ENCODE measurements around the gene ZNRF3.

ZNRF3 gene

DNA sequence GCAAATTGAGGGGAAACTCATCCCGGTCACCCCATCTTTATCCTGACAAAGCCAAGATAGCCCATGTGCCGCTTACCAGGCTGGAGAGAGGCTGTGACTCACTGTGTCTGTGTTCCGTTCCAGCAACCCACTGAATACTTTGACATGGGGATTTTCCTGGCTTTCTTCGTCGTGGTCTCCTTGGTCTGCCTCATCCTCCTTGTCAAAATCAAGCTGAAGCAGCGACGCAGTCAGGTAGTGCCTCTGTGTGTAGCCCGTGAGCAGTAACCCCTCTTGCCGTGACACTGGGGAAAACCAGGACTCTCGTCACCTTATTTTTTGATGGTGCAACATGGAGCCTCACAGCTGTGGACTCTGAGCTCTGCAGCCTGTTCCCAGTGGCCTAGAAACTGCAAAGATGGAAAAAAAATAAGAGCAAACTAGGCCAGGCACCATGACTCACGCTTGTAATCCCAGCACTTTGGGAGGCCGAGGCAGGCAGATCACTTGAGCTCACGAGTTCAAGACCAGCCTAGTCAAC is 161.3 kb downstream of the ZNRF3 start:
- peak; percentile 84 for DNase-seq

- no peak for DNase-seq
Observed at GRCh38 chr22:29048822-29049654, 165.7 kb downstream of the ZNRF3 start.

DNA sequence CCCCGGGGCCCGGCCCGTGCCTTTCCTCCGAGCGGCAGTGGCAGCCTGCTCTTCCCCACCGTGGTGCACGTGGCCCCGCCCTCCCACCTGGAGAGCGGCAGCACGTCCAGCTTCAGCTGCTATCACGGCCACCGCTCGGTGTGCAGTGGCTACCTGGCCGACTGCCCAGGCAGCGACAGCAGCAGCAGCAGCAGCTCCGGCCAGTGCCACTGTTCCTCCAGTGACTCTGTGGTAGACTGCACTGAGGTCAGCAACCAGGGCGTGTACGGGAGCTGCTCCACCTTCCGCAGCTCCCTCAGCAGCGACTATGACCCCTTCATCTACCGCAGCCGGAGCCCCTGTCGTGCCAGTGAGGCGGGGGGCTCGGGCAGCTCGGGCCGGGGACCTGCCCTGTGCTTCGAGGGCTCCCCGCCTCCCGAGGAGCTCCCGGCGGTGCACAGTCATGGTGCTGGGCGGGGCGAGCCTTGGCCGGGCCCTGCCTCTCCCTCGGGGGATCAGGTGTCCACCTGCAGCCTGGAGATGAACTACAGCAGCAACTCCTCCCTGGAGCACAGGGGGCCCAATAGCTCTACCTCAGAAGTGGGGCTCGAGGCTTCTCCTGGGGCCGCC is 166.4 kb downstream of the ZNRF3 start:
- DNase-seq, result no peak

- no peak for DNase-seq
Observed at GRCh38 chr22:29050457-29050856, 167.1 kb downstream of the ZNRF3 start.

DNA sequence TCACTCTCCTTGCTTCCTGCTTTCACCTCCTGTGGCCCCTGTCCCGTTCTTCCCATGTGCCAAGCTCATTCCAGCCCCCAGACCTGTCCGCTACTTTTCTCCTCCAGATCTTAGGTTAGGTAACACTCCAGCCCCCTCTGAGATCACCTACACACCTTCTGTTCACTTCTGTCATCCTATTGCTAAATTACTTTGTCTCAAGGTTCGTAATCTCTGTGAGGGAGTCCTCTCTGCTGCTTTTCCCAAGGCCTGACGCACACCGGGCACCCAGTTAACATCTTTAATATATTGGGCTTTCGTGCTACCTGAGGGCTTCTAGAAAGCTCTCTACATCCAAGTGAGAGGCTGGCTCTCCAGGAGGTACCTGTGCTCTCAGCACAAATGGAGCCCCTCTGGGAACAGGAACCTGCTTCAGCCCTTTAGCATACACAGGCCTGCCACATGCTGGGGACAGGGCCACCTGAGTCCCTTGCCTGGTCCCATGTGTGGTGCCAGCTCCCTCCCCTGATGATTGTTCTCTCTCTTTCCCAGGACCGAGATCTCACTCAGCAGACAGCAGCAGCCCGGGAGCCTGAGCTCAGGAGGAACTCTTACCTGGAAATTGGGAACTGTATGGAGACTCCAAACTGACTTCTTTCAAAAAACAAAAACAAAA is 169.8 kb downstream of the ZNRF3 start:
- no peak for DNase-seq

DNA sequence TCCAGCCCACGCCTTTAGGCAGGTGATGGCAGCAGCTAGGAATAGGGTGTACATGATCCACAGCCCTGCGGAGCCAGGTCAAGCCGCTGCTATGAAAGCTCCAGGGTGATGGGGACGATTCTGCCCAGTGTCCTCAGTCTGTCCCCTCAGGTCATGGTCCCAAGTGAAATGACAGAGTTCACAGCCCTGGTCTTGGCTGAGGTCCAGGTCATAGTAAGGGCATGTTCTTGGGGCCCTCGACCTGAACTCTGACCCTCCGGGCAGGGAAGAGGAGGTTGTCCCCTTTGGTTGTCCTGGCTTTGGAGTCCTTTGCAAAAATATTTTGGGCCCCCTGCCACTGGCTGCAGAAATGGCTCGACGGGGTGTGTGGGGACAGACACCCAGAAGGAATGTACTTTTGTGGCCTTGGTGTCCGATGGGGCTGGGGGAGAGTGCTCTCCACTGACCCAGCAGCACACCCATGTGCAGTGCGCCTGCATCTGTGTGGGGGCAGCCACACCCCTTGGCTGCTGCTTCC is 170.9 kb downstream of the ZNRF3 start:
- DNase-seq, result no peak

DNA sequence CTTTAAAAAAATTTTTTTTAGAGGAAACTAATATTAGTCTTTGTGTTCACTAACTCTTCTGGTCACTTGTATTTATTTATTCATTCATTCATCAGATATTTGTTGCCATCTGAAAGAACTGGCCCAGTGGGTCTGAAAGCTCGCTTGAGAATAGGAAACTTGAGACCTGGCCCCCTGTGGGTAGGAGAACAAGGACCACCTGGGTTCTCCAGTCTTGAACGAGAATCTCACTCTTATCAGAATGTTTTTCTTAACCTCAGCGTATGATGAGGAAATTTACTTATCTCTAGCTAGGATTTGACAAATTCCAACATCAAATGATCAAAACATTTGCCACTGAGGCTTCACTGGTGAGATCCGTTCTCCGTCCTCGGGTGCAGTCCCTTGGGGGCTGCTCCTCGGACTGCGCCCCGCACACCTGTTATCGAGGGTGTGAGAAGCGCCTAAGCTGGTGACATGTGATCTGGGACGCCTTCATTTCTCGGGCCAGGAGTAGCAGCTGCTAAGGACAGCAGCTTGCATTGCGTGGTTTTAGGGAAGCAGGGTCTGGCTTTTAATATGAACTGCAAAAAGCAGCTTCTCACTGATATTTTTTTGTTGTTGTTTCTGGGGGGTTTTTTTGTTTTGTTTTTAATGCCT is 171.9 kb downstream of the ZNRF3 start:
- DNase-seq, result no peak

DNA sequence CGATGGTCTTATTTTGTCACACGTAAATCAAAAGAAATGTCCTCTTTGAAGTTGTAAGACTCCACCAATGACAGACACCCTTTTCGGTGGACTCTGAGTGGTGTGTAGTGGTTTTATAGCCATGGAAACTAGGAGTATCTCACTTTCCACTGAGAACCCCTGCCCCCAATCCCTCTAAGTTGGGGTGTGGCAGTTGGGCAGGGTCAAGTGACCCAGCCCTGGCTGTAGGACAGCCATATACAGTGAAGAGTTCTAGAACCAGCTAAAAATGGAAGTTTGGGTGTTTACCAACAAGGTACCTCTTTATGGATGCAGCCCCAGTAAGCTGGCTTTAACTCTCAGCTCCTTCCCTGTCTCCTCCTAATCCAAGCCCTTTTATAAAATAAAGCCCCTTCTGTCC is 173.1 kb downstream of the ZNRF3 start:
- DNase-seq, result no peak

- DNase-seq, result no peak
Observed at GRCh38 chr22:29060251-29060869, 177.0 kb downstream of the ZNRF3 start.

DNA sequence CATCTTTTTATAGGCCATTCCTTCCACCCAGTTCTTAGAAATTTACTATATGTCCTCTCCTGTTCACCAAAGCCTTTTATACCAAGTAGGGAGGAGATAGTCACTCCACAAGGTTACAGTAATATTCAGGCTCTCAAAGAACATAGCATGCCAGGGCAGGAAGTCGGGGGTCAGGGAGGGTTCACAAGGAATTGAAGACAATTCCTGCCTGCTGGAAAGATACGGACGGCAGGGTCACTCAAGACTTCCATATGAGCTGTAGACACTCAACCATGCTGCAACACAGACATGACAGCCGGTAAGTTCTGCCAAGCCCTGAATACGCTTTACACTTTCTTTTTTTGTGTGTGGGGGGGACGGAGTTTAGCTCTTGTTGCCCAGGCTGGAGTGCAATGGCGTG is 177.6 kb downstream of the ZNRF3 start:
- DNase-seq, result no peak

- no peak for DNase-seq
Observed at GRCh38 chr22:29061773-29062172, 178.4 kb downstream of the ZNRF3 start, which contains the start of gene C22orf31. C22orf31 (minus strand) TSS chr22:29061831; CDS start chr22:29061792, 39 bp downstream.

GRCh38 chr22:29062286-29062821 is 179.0 kb downstream of the ZNRF3 start:
- DNase-seq, result no peak

GRCh38 chr22:29065468-29066190 is 182.3 kb downstream of the ZNRF3 start:
- DNase-seq, result no peak

DNA sequence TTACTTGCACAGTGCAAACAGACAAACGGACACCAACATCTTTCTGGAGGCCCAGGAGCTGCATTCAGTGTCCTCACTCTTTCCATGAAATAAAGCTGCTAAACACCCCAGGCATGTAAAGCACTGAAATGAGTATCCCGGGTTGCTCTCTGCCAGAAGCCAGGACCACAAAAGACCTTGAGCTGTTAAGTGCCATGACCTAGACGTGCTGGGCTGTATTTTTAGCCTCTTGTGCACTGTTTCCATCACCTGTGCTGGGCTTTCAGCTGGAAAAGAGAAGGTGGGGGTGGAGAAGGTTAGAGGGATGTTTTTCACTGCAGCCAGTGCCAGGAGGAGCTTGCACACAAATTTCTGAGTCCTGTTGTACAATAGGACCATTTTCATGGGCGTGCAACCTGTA is 186.1 kb downstream of the ZNRF3 start:
- DNase-seq, result no peak

DNA sequence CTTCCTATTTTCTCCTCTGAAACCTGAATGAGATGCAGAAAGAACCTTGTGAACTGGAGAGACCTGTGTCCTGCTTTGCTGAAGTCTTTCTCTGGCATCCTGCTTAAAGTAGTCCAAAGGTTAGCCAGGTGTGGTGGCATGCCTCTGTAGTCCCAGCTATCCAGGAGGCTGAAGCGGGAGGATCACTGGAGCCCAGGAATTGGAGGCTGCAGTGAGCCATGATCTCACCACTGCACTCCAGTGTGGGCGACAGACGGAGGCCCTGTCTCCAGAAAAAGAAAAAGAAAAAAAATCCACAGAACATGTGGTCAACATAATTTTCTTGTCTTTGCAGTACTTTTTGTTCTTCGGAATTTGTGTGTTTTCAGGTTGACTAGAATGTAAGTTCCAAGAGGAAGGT is 187.1 kb downstream of the ZNRF3 start:
- DNase-seq, result no peak

DNA sequence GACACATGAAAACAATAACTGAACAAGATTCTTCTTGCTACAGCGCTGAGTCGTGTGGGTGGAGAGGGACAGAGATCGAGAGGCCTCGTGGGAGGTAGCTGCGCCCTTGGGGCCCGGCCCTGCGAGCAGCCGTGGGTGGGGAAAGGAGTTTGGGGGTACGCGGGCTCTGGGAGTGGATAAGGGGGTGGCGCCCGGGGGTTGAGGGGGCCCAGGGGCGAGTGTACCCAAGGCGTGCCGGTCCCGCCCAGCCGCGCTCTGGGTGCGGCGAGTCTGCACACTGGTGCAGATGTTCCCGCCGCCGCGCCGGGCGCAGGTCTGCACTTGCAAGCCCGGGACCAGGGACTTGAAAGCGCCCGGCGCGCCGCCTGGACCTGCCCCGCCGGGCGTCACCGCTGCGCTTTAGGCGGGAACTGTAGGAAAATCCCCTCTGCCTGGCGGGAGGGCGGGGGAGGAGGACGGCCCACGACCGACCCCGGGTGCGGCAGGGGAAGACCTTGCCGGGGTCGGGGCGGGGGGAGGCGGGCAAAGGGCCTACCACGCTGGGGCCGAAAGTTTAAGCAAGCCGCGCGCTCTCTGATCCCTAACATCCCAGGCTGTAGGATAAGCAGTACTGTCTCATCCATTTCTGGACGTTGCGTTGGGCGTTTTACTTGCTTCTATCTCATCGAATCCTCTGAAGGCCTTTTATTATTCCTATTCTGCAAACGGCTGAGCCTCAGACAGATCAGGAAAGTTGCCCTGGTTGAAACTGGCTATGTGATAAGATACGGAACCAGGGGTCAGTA is 188.1 kb downstream of the ZNRF3 start:
- DNase-seq, result peak; percentile 52

DNA sequence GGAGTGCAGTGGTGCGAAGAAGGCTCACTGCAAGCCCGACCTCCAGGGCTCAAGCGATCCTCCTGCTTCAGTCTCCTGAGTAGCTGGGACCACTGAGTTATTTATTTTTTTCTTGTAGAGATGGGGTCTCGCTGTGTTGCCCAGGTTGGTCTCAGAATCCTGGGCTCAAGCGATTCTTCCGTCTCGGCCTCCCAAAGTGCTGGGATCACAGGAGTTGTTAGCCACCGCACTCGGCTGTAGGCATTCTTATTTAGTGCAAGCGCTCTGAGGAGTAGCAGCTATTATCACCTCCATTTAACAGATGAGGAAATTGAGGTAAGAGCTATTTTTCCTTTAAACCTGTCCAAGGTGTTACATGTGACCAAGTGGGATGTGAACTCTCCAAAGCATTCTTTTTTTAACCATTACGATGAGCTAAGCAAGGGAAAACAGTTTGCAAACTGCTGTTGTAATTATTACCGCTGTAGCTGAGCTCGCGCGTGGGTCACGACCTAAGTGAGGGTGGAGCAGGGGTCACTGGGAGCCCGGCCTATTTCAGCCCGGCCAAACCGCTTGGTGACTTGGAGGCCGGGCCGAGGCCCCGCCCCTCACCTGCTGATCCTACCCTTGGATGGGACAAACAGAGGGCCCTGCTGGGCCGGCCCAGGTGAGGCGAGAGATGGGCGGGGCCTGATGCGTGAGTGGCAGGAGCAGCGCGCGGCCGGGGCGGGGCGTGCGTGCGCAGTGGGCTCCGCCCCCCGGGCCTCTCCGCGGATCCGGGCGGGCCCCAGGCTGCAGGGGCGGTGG is 189.0 kb downstream of the ZNRF3 start:
- DNase-seq, result peak; percentile 75

DNA sequence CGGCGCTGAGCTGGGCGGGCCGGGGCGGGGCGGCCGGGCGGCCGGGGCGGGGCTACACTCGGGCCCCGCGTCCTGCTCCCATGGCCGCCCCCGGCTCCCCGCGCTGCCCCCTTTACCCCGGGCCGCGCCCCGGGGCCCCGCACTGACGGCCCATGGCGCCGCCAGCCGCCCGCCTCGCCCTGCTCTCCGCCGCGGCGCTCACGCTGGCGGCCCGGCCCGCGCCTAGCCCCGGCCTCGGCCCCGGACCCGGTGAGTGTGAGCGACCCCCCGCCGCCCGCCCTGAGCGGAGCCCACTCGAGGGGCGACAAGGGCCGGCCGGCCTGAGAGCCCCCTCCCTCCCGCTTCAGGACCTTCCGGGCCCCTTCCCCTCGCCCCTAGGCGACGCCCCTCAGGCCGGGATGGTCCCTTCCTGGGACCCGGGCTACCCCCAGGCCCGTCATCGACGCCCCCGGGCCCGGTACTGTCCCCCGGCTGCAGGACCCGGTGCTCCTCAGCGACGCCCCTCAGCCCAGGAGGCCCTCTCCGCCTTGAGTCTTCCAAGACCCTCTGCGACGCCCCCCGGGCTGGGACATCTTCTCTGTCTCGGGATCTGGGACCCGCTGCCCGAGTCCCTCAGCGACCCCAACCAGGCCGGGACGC is 189.7 kb downstream of the ZNRF3 start, which contains the start of gene KREMEN1:
TSS of gene KREMEN1 (plus strand) at position 57 of the 639 bp plus-strand sequence. CDS start at position 153, 96 bp downstream.
- DNase-seq, result no peak

All from EL (cell line).